Karpas-422 (cell line): ENCODE measurements around the gene HPSE2. TPM values are rescaled to one million over a fixed set of nuclear protein-coding genes. Genes with fewer than 3 reads are reported as not detected.

Experiments used
- DNase-seq: peaks from one replicate; pipeline ENCODE4 v3.0.0-alpha.2; 2015
- H2AFZ ChIP-seq: fragments of 200-600 bp; sonication (generic); 2 replicates; pipeline ENCODE4 v1.6.1; 2014; ENCODE audit warnings: antibody characterized with exemption, low read length, mixed read lengths
- H3K27ac ChIP-seq: fragments of 200-600 bp; sonication (generic); 2 replicates; pipeline ENCODE4 v1.5.1; 2014; ENCODE audit warnings: mild to moderate bottlenecking, low read length, moderate library complexity
- H3K27me3 ChIP-seq: fragments of 200-600 bp; sonication (generic); 2 replicates; pipeline ENCODE4 v1.6.1; 2014; ENCODE audit warnings: low read length, mixed read lengths
- H3K36me3 ChIP-seq: fragments of 200-600 bp; sonication (generic); 2 replicates; pipeline ENCODE4 v1.6.1; 2014; ENCODE audit warnings: low read length, mixed read lengths; ENCODE audit not compliant: insufficient read depth
- H3K4me1 ChIP-seq: fragments of 200-600 bp; sonication (generic); 2 replicates; pipeline ENCODE4 v1.6.1; 2014; ENCODE audit warnings: mild to moderate bottlenecking, low read length, mixed read lengths
- H3K4me2 ChIP-seq: fragments of 200-600 bp; sonication (generic); 2 replicates; pipeline ENCODE4 v1.6.1; 2014; ENCODE audit warnings: low read length, low read depth, mild to moderate bottlenecking; ENCODE audit not compliant: poor library complexity, severe bottlenecking
- H3K4me3 ChIP-seq: fragments of 200-600 bp; sonication (generic); 2 replicates; pipeline ENCODE4 v1.5.1; 2014; ENCODE audit warnings: mild to moderate bottlenecking, antibody characterized with exemption, low read length, mixed read lengths
- H3K79me2 ChIP-seq: fragments of 200-600 bp; sonication (generic); 2 replicates; pipeline ENCODE4 v1.6.1; 2014; ENCODE audit warnings: mild to moderate bottlenecking, low read length, mixed read lengths
- H3K9ac ChIP-seq: fragments of 200-600 bp; sonication (generic); 2 replicates; pipeline ENCODE4 v1.6.0; 2014; ENCODE audit warnings: low read length
- H3K9me2 ChIP-seq: fragments of 200-600 bp; sonication (generic), shearing (Covaris generic); replicated peaks from 2 replicates; pipeline ENCODE4 v1.6.0; 2014; ENCODE audit warnings: mild to moderate bottlenecking, low read length, moderate library complexity; ENCODE audit not compliant: insufficient read depth
- H3K9me3 ChIP-seq: fragments of 300-700, 200-600 bp; sonication (generic); 2 replicates; pipeline ENCODE4 v1.6.1; 2014; ENCODE audit warnings: low read length, mixed read lengths
- H4K20me1 ChIP-seq: fragments of 200-600 bp; sonication (generic); 2 replicates; pipeline ENCODE4 v1.6.1; 2014; ENCODE audit warnings: mild to moderate bottlenecking, antibody characterized with exemption, low read length, low read depth; ENCODE audit not compliant: insufficient read depth
- total RNA-seq: library from RNA; depleted of rRNA; stranded (reverse); fragments of >200 nt; shearing (Covaris generic); gene quantifications from 2 replicates; pipeline ENCODE4 v1.2.3, GENCODE V29; 2014; ENCODE audit warnings: low replicate concordance

HPSE2 gene
- total RNA-seq, 1 experiment from 2014 or later: not detected

DNA sequence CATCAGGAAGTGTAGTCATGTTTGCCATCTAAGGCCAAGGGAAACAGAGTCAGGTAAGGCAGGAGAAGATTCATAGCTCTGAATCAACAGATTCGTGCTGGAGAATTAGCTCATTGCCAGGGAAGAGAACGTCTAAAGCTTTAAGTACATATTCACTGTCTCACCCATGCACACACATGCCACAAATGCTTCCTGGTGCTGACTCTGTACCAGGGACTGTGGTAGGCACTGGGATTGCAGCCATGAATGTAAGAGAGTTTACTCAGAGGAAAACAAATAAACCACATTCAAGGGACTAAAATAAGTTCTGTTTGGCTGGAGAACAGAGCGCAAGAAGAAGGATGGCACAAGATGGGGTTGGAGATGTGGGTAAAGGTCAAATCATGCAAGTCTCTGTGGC is 699.1 kb downstream of the HPSE2 start:
- Histone ChIP-seq H3K4me1 (no peaks in the 10 kb centered on the region), H3K36me3 (no peaks in the 10 kb centered on the region), H4K20me1 (no peaks in the 10 kb centered on the region), H3K9ac (no peak overlapping the region), H3K4me3 (no peak overlapping the region), H3K4me2 (no peak overlapping the region), H2AFZ (no peak overlapping the region), H3K79me2 (no peaks in the 10 kb centered on the region), H3K27me3 (no peaks in the 10 kb centered on the region), H3K9me2 (no peaks in the 10 kb centered on the region), H3K27ac (no peak overlapping the region), H3K9me3 (no peaks in the 10 kb centered on the region)
- no peak for DNase-seq

DNA sequence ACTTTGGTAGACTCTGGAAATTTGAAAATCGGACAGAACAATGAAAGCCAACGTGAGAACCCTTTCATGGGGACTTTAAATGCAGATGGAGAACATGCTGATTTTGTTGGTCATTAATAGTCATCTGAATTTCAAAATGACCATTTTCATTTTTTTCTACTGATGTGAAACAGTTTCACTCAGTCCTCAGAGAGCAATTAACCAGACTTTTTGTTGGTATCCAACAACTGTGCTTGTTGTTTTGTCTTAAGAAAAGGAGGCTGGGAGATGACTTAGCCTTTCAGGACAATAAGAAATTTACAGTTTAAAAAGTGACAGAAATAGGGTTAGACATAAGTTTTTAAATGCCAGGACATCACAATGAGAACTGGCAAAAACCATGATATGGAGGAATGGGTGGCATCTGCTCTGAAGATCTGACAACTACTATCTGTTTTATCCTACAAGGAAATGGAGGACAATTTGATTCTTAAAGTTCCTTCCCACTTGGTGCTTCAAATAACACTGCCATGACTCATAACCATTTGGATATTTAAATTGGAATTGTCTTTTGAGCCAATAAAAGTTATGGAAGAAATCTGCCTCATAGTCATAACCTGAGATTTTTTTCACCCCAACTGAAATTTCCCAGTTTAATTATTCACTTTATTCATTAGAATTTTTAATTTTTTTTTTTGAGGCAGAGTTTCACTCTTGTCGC is 701.8 kb downstream of the HPSE2 start:
- H3K36me3 ChIP-seq: no peaks in the 10 kb centered on the region
- H3K4me1 ChIP-seq: no peaks in the 10 kb centered on the region
- no peaks in the 10 kb centered on the region for H3K9me3 ChIP-seq
- no peak for DNase-seq
- no peaks in the 10 kb centered on the region for H3K79me2 ChIP-seq
- H3K9ac ChIP-seq: no peak overlapping the region
- H4K20me1 ChIP-seq: no peaks in the 10 kb centered on the region
- no peak overlapping the region for H3K4me2 ChIP-seq
- H3K9me2 ChIP-seq: no peaks in the 10 kb centered on the region
- H3K4me3 ChIP-seq: no peak overlapping the region
- no peak overlapping the region for H2AFZ ChIP-seq
- no peaks in the 10 kb centered on the region for H3K27me3 ChIP-seq
- H3K27ac ChIP-seq: no peak overlapping the region

DNA sequence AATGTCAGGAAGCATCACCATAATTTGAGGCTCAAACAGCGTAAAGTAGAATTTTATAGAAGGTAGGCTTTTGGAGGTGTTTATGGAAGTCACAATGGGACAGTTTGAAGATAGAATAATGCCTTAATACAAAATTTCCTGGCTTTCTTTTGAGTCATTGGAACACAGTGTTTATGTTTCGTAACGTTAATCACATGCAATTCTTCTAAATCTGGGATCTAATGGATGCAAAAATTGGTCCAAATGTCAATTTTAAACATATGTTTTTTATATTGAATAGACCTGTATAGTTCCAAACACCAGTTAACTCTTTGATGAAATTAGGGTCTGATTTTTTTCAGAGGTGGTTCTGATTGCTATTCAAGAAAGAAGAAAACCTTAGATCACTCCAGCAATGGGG is 702.4 kb downstream of the HPSE2 start:
- H3K4me3 ChIP-seq: no peak overlapping the region
- no peak overlapping the region for H2AFZ ChIP-seq
- H3K36me3 ChIP-seq: no peaks in the 10 kb centered on the region
- H3K27ac ChIP-seq: no peak overlapping the region
- H3K4me2 ChIP-seq: no peak overlapping the region
- no peak for DNase-seq
- H3K9me3 ChIP-seq: no peaks in the 10 kb centered on the region
- no peaks in the 10 kb centered on the region for H3K9me2 ChIP-seq
- H4K20me1 ChIP-seq: no peaks in the 10 kb centered on the region
- H3K27me3 ChIP-seq: no peaks in the 10 kb centered on the region
- no peaks in the 10 kb centered on the region for H3K4me1 ChIP-seq
- no peak overlapping the region for H3K9ac ChIP-seq
- no peaks in the 10 kb centered on the region for H3K79me2 ChIP-seq

DNA sequence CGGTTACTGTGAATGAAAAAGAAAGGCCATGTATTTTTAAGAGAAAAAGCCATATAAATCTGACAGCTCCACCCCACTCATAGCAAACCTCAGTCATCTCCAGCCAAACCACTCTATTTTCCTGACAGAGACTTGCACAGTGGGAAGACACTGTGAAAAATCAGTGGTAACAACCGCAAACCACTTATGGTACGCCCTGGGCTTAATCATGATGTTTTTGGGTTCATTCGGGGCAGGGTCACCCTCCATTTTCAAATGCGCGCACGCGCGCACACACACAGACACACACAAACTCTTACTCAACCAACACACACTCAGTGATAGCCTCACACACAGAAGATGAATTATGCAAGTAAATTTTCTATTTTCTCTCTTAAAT is 706.9 kb downstream of the HPSE2 start:
- no peak for DNase-seq
- H3K4me3 ChIP-seq: no peak overlapping the region
- H3K36me3 ChIP-seq: no peaks in the 10 kb centered on the region

GRCh38 chr10:98528166-98528804 is 707.4 kb downstream of the HPSE2 start:
- H3K27ac ChIP-seq: no peak overlapping the region
- H2AFZ ChIP-seq: no peak overlapping the region
- H3K36me3 ChIP-seq: no peaks in the 10 kb centered on the region
- H4K20me1 ChIP-seq: no peaks in the 10 kb centered on the region
- no peak overlapping the region for H3K9ac ChIP-seq
- H3K79me2 ChIP-seq: no peaks in the 10 kb centered on the region
- H3K9me2 ChIP-seq: no peaks in the 10 kb centered on the region
- H3K4me2 ChIP-seq: no peak overlapping the region
- H3K27me3 ChIP-seq: no peaks in the 10 kb centered on the region
- DNase-seq: no peak
- H3K4me3 ChIP-seq: no peak overlapping the region
- no peaks in the 10 kb centered on the region for H3K4me1 ChIP-seq
- no peaks in the 10 kb centered on the region for H3K9me3 ChIP-seq

More for the DNA sequence above, 706.9 kb downstream of the HPSE2 start:
- no peak overlapping the region for H2AFZ ChIP-seq
- no peak overlapping the region for H3K4me2 ChIP-seq
- H3K27ac ChIP-seq: no peak overlapping the region
- no peaks in the 10 kb centered on the region for H4K20me1 ChIP-seq
- H3K9me2 ChIP-seq: no peaks in the 10 kb centered on the region
- H3K9me3 ChIP-seq: no peaks in the 10 kb centered on the region
- H3K4me1 ChIP-seq: no peaks in the 10 kb centered on the region
- no peak overlapping the region for H3K9ac ChIP-seq
- H3K27me3 ChIP-seq: no peaks in the 10 kb centered on the region
- no peaks in the 10 kb centered on the region for H3K79me2 ChIP-seq

GRCh38 chr10:98525969-98526368 is 709.7 kb downstream of the HPSE2 start:
- Histone ChIP-seq H3K27ac (no peak overlapping the region), H3K9ac (no peak overlapping the region), H3K79me2 (no peaks in the 10 kb centered on the region), H2AFZ (no peak overlapping the region), H3K27me3 (no peaks in the 10 kb centered on the region), H4K20me1 (no peaks in the 10 kb centered on the region), H3K9me3 (no peaks in the 10 kb centered on the region), H3K4me1 (no peaks in the 10 kb centered on the region), H3K36me3 (no peaks in the 10 kb centered on the region), H3K4me2 (no peak overlapping the region), H3K4me3 (no peak overlapping the region), H3K9me2 (no peaks in the 10 kb centered on the region)
- DNase-seq: no peak

DNA sequence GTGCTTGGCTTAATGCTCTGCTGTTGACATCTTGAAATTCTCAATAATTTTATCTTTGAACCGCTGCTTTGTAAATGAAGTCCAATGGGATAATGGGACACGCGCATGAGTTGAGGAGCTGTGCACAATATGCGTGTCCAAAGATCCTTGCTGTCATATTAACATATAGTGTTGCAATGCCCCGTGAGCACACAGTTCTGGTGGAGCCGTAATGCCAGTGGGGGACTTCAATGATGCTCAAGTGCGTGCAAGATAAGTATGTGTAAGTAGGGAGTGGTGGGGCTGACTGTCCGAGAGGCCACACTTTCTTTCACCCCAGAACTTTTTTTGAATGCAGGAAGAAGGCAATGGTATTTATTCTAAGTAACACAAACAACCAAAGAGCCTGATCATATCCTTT is 711.5 kb downstream of the HPSE2 start:
- H3K36me3 ChIP-seq: no peaks in the 10 kb centered on the region
- no peak for DNase-seq
- no peaks in the 10 kb centered on the region for H4K20me1 ChIP-seq
- no peaks in the 10 kb centered on the region for H3K4me1 ChIP-seq
- H3K27ac ChIP-seq: no peak overlapping the region
- H3K9me3 ChIP-seq: no peaks in the 10 kb centered on the region
- H3K4me2 ChIP-seq: no peak overlapping the region
- H3K27me3 ChIP-seq: no peaks in the 10 kb centered on the region
- H3K4me3 ChIP-seq: no peak overlapping the region
- H2AFZ ChIP-seq: no peak overlapping the region
- no peak overlapping the region for H3K9ac ChIP-seq
- no peaks in the 10 kb centered on the region for H3K9me2 ChIP-seq
- no peaks in the 10 kb centered on the region for H3K79me2 ChIP-seq

DNA sequence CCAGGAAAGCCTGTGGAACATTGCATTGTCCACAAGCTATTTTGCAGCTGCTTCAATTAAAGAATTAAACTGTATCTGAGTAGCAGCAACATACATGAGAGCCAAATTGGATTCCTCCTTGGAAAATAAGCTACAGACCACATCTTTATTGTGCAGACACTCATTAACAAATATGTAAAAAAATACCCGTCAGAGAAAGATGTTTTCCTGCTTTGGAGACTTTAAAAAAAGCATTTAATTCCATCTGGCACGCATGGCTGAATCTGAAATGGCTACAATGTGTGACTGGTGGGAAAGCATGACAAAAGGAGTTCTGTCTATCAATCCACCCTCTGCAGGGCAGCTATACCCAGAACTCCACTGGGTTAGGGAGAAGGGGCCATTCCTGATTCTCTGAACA is 715.8 kb downstream of the HPSE2 start:
- H3K9me2 ChIP-seq: no peaks in the 10 kb centered on the region
- no peak overlapping the region for H3K27ac ChIP-seq
- no peak for DNase-seq
- no peaks in the 10 kb centered on the region for H3K9me3 ChIP-seq
- H3K4me2 ChIP-seq: no peak overlapping the region
- no peaks in the 10 kb centered on the region for H4K20me1 ChIP-seq
- H2AFZ ChIP-seq: no peak overlapping the region
- no peaks in the 10 kb centered on the region for H3K4me1 ChIP-seq
- no peaks in the 10 kb centered on the region for H3K79me2 ChIP-seq
- no peaks in the 10 kb centered on the region for H3K27me3 ChIP-seq
- H3K36me3 ChIP-seq: no peaks in the 10 kb centered on the region
- H3K9ac ChIP-seq: no peak overlapping the region
- H3K4me3 ChIP-seq: no peak overlapping the region
